Mucosa of stomach (tissue), 1 donor: ENCODE measurements around the gene DNAJC4.
"Not testable (repeated sequence)": the region's sequence is repeated elsewhere in the genome, so short reads cannot be mapped to it uniquely, and the experiment has no call there.

Experiments
- H3K27me3 ChIP-seq: one replicate; pipeline ENCODE4 v1.7.0; 2013; ENCODE audit warnings: mild to moderate bottlenecking, low read length; ENCODE audit not compliant: control insufficient read depth, insufficient read depth
- H3K36me3 ChIP-seq: one replicate; pipeline ENCODE4 v1.7.0; 2013; ENCODE audit warnings: low read length; ENCODE audit not compliant: control insufficient read depth, insufficient read depth
- H3K4me1 ChIP-seq: one replicate; pipeline ENCODE4 v1.7.0; 2013; ENCODE audit warnings: mild to moderate bottlenecking, low read length; ENCODE audit not compliant: control insufficient read depth, insufficient read depth
- H3K4me3 ChIP-seq: one replicate; pipeline ENCODE4 v1.7.0; 2013; ENCODE audit warnings: low read length
- H3K9ac ChIP-seq: one replicate; pipeline ENCODE4 v1.7.0; 2013; ENCODE audit warnings: mild to moderate bottlenecking, low read length, moderate library complexity
- H3K9me3 ChIP-seq: one replicate; pipeline ENCODE4 v1.7.0; 2013; ENCODE audit warnings: mild to moderate bottlenecking, low read length, moderate library complexity; ENCODE audit not compliant: control insufficient read depth
- donor health status: Pancreatic carcinoma.

Gene DNAJC4

DNA sequence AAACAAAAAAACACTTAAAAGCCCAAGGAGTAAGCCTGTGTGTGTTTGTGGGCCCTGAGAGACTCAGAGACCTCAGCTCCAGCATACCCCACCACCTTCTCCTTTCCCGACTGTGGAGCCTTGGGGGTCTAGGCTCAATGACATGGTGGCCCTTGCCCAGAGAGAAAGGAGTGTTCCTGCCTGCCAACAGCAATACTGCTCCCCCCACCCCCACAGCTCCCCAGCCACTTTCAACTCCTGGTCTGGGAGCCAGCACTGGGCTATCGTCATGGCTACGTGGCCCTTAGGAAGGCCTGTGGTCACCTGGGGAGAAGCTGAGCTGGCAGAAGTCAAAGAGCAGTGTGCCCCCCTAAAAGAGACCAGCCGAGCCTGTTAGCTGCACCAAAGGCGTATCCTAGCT lies 13.8 kb downstream of the DNAJC4 start:
- Histone ChIP-seq H3K4me1 (peaks cover 46% of the 10 kb centered on the region), H3K9me3 (no peaks in the 10 kb centered on the region), H3K4me3 (no peak overlapping the region), H3K36me3 (no peaks in the 10 kb centered on the region), H3K9ac (peak overlapping the region; percentile 28), H3K27me3 (no peaks in the 10 kb centered on the region)

DNA sequence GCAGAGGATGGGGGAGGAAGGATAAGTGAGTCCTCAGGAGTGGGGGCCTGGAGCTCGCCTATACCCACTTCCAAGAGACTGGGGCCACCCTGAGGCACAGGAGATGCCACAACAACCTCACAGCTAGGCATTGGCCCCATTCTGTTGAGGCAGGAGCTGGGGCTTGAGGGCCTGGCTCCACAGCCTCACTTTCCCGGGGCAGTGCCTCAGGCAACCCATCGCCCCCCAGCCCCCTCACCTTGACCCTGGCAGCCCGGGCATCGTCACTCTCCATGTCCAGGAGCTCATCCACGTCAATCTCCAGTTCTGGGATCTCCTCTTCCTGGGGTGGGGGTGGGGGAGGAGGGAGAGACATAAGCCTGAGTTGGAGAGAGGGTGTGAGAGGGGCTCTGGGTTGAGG lies 14.6 kb downstream of the DNAJC4 start:
- Histone ChIP-seq H3K27me3 (no peaks in the 10 kb centered on the region), H3K9ac (peak overlapping the region; percentile 73), H3K9me3 (no peaks in the 10 kb centered on the region), H3K36me3 (no peaks in the 10 kb centered on the region), H3K4me1 (peaks cover 37% of the 10 kb centered on the region), H3K4me3 (no peak overlapping the region)

DNA sequence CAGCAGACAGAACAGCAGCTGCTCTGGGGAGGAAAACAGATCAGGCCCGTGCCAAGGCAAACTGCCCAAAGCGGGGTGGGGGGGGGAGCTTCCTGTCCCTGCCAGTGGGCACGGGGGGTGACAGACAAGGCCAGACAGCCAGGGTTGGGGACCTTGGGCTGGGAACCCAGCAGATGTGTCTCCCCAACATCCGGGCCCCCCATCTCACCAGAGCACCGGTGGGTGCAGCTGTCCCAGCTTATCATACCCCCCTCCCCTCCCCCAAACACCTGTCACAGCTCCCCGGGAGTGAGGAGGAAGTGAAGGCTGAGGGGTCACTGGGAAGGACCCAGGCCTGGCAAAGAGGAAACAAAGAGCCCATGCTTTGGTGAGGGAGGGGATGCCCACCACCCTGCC lies 15.1 kb downstream of the DNAJC4 start:
- H3K9me3 ChIP-seq = no peaks in the 10 kb centered on the region
- peak overlapping the region; percentile 73 for H3K9ac ChIP-seq
- peaks cover under 1% of the 10 kb centered on the region for H3K27me3 ChIP-seq
- H3K4me1 ChIP-seq = peaks cover 34% of the 10 kb centered on the region
- H3K36me3 ChIP-seq = no peaks in the 10 kb centered on the region
- peak overlapping the region; percentile 82 for H3K4me3 ChIP-seq

DNA sequence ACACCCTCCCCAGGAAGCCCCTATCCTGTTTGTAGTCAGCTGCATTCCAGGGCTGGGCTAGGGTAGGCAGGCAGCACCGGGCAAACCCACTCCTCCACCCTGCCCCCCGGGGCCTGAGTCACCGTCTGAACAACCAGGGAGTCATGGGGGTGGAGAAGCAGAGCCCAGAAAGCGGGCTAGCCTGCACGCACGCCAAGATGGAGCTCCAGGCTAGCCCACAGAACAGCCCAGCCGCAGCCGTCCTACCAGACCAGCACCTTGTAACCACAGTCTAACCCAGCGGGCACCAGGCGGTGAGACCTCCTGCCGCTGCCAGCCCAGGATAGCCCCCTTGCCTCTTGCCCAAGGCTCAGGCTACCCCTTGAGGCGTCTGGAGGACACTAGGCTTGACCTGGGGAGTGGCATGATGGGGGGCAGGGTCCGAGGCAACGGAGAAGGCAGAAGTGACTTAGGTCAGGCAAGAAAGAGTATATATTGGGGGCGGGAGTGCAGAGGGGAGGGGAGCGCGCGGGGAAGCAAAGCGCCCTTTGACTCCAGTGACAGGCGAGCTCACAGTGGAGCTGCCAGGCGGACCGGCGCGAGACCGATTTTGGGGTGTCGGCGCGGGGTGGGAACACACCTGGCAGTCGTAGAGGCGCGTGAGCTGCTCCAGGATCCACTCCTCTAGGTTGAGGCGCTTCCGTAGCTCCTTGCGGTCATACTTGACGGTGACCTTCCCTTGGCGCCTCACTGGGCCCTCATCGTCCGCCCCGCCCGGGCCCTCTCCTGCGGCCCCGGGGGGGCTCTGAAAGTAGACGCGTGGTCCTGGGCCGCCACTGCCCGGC lies 15.7 kb downstream of the DNAJC4 start:
- Histone ChIP-seq H3K9ac (peak overlapping the region; percentile 73), H3K9me3 (no peaks in the 10 kb centered on the region), H3K4me3 (peak overlapping the region; percentile 82), H3K27me3 (peaks cover 5% of the 10 kb centered on the region), H3K4me1 (peaks cover 37% of the 10 kb centered on the region), H3K36me3 (no peaks in the 10 kb centered on the region)

DNA sequence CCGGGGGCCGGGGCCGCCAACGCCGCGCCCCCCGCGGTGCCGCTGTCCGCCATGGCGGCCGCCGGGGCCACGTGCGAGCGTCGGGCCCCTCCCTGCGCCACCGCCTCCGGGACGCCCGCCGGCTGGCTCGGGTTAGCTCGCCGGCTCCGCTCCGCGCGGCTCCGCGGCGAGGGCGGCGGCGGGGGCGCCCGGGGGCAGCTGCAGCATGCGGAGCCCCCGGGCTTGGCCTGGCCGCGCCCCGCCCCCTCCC lies 16.2 kb downstream of the DNAJC4 start:
- H3K4me1 ChIP-seq = peaks cover 38% of the 10 kb centered on the region
- H3K27me3 ChIP-seq, H3K36me3 ChIP-seq, H3K9ac ChIP-seq, H3K4me3 ChIP-seq, H3K9me3 ChIP-seq: not testable (repeated sequence)

DNA sequence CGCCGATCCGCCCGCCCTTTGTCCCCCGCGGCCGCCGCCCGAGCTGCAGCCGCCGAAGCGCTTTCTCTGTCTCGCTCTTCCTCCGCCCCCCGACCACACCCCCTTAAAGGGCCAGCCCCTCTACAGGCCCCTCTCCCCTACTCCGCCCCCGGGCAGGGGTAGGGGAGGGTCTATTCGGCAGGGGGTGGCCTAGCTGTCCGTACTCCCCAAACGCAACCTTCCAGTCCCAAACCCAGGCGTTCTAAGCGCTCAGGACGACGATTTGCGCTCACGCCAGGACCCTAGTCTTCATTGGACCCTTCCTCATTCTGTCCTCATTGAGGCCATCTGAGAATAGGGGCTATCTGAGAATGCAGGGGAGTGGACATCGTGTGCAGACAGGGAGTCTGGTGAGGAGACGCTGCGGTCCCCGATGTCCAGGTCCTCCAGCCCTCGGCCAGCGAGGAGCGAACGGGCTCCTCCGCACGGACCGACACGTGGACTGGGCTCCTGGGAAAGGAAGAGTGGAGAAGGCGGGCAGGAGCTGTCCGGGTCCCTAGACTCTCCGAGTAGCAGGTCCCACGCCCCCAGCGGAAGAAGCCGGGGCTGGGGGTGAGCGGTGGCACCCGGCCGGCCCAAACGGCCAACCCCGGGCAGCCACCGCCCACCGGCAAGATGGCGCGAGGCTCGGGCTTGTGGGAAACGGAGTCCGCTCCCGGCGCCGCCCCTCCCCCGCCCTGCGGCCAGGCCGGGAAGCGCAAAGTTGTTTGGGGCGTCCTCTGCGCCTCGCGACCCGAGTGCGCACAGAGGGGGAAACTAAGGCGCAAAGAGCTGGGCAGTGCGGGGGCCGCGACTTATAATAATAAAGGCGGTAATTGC lies 16.8 kb downstream of the DNAJC4 start, which contains the start of gene PPP1R14B:
Gene PPP1R14B (minus strand): TSS at position 73 of the 858 bp plus-strand sequence. CDS start 270 bp downstream, outside the sequence.
- H3K9ac ChIP-seq = peak within 1 kb of the TSS; percentile 73
- peaks cover 5% of the 10 kb centered on the region for H3K27me3 ChIP-seq
- H3K4me1 ChIP-seq = peaks cover 39% of the 10 kb centered on the region
- H3K4me3 ChIP-seq = peak within 1 kb of the TSS; percentile 91
- H3K9me3 ChIP-seq = no peaks in the 10 kb centered on the region
- H3K36me3 ChIP-seq = no peaks in the 10 kb centered on the region

DNA sequence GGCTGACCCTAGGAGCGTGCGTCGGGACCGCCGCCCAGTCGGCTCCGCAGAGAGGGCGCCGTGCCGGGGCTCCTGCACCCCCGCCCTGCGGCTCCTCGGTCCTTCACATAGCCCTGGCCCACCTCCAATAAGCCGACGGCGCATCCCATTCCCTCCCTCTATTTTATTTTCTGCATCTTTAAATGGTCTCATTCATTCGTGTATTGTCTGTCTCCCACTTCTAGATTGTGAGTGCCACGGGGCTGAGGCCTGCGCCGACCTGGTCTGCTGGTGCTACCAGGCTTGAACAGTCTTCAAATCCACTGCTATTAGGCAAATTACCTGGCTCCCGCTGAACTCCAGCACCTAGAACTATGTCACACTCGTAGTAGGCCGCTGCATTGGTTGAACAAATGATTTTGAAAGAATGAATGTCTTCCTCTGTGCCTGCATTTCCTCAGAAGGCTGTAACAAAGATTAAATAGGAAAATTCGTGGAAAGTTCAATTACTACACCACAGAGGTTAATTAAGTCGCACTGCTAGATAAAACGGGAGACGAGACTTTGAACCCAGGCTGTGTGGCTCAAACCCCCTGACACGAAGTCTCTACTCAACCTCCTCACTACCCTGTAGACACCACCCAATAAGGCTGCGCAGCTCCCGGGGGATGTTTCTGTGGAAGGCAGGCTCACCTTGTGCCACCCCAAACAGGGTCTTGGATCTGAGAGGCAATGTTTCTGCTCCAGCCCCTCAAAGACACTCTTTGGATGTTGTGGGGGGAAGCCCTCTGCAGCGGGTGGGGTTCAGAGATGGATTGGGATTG lies 17.6 kb downstream of the DNAJC4 start:
- peak overlapping the region; percentile 91 for H3K4me3 ChIP-seq
- peaks cover 5% of the 10 kb centered on the region for H3K27me3 ChIP-seq
- peaks cover 39% of the 10 kb centered on the region for H3K4me1 ChIP-seq
- no peaks in the 10 kb centered on the region for H3K36me3 ChIP-seq
- no peaks in the 10 kb centered on the region for H3K9me3 ChIP-seq
- H3K9ac ChIP-seq = no peak overlapping the region

GRCh38 chr11:64248578-64248977 lies 18.2 kb downstream of the DNAJC4 start:
- Histone ChIP-seq H3K9me3 (no peaks in the 10 kb centered on the region), H3K36me3 (no peaks in the 10 kb centered on the region), H3K27me3 (peaks cover 5% of the 10 kb centered on the region), H3K4me1 (peaks cover 44% of the 10 kb centered on the region), H3K4me3 (no peak overlapping the region), H3K9ac (no peak overlapping the region)

DNA sequence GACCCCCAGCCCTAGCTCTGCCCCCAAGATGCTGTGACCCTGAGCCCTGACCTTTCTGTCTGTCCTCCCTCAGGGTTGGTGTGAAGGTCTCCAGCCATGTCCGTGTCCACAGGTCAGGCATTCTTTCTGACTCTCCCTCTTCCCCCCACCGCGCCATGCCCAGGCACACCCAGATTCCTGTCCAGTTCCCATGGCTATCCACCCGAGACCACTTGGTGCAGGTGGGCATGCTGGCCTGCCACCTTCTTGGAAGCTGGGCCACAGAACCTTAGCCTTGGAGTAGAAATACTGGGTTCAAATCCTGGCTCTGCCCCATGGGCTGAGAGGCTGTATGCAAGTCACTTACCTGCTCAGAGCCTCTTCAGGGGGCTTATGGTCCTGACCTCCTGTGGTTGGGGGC lies 18.7 kb downstream of the DNAJC4 start:
- H3K9me3 ChIP-seq = no peaks in the 10 kb centered on the region
- peaks cover 47% of the 10 kb centered on the region for H3K4me1 ChIP-seq
- H3K9ac ChIP-seq = no peak overlapping the region
- no peak overlapping the region for H3K4me3 ChIP-seq
- no peaks in the 10 kb centered on the region for H3K36me3 ChIP-seq
- H3K27me3 ChIP-seq = peaks cover 5% of the 10 kb centered on the region

- H3K4me3 ChIP-seq = no peak overlapping the region
- peaks cover 2% of the 10 kb centered on the region for H3K36me3 ChIP-seq
- no peaks in the 10 kb centered on the region for H3K9me3 ChIP-seq
- peaks cover 47% of the 10 kb centered on the region for H3K4me1 ChIP-seq
- peaks cover 5% of the 10 kb centered on the region for H3K27me3 ChIP-seq
- no peak overlapping the region for H3K9ac ChIP-seq
Observed at GRCh38 chr11:64249563-64250414, 19.4 kb downstream of the DNAJC4 start.

DNA sequence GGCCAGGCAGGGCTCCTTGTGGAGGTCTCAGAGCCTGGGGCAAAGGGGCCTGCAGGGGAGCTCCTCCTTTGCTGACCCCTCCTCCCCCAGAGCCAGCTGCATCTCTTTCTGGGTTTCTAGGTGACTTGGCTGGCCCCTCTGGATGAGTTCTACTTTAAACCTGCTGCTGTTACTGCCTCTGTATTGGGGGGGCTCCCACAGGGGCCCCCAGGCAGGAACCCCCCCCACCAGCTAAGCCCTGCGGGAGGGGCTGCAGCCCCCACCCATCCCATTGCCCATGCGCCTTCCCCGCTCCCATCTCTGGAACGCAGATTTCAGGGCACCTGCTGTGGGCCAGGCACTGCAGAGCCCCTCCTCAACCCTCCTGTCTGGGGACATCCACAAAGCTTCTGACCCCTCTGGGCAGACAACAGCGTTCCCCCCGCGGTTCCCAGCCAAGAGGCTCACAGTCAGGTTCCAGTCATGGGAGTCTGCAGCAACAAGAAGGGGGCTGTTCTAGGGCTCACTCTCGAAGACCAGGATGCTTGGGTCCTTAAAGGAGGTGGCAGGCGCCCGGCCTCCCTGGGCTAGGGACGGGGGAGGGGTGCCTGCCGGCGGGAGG lies 20.2 kb downstream of the DNAJC4 start:
- Histone ChIP-seq H3K4me3 (peak overlapping the region; percentile 25), H3K9me3 (no peaks in the 10 kb centered on the region), H3K36me3 (peaks cover 8% of the 10 kb centered on the region), H3K4me1 (peaks cover 40% of the 10 kb centered on the region), H3K9ac (peak overlapping the region; percentile 55), H3K27me3 (peaks cover 5% of the 10 kb centered on the region)
